H1 (cell line): Measurements from ENCODE around the gene SLC66A3. TPM values are rescaled to one million over a fixed set of nuclear protein-coding genes. Genes with fewer than 3 reads are reported as not detected.

ENCODE experiments used
- CHD2 ChIP-seq: IDR thresholded peaks from 2 replicates; pipeline ENCODE4 v1.6.1; 2012; ENCODE audit warnings: low read length, improper control_type of control experiment
- CHD7 ChIP-seq: fragments of 300-600 bp; sonication (generic); IDR thresholded peaks from 2 replicates; pipeline ENCODE4 v1.7.1; 2012; ENCODE audit warnings: low read length, moderate library complexity, mild to moderate bottlenecking, inconsistent platforms; ENCODE audit not compliant: insufficient replicate concordance
- CREB1 ChIP-seq: IDR thresholded peaks from 2 replicates; pipeline ENCODE4 v1.6.1; 2012; ENCODE audit warnings: inconsistent platforms
- HDAC6 ChIP-seq: IDR thresholded peaks from one replicate; pipeline ENCODE4 v1.7.1; 2012; ENCODE audit warnings: low read depth, mild to moderate bottlenecking, inconsistent platforms, low read length, moderate library complexity
- SUZ12 ChIP-seq: fragments of 200-600 bp; sonication (generic); IDR thresholded peaks from 2 replicates; pipeline ENCODE4 v1.6.1; 2012; ENCODE audit warnings: mild to moderate bottlenecking, inconsistent platforms, low read length, moderate library complexity, mixed read lengths
- TEAD4 ChIP-seq: IDR thresholded peaks from 2 replicates; pipeline ENCODE4 v1.6.1; 2012; ENCODE audit warnings: low read depth, low read length, inconsistent platforms, mixed read lengths
- USF2 ChIP-seq: IDR thresholded peaks from 2 replicates; pipeline ENCODE4 v1.6.1; 2011; ENCODE audit warnings: low read length, improper control_type of control experiment
- ZNF274 ChIP-seq: IDR thresholded peaks from 2 replicates; pipeline ENCODE4 v1.7.0; 2012; ENCODE audit warnings: low read length, borderline replicate concordance; ENCODE audit errors: extremely low read depth
- polyA plus RNA-seq, 7 experiments: library from polyadenylated mRNA; depleted of rRNA in 3 of 7; stranded (reverse) in 5 of 7; unstranded in 2 of 7; fragments of >200 nt in 5 of 7; fragments of 200-250 nt in 2 of 7; gene quantifications; 1 replicate in 5 of 7; 2 replicates in 1 of 7; 4 replicates in 1 of 7; pipeline versions ENCODE4 v1.2.1 to v1.2.3, GENCODE V29; 2011 to 2013; ENCODE audit warnings: missing spikeins in 2 of 7, mixed read lengths in 2 of 7
- total RNA-seq: library from RNA; stranded (reverse); fragmentation: NEBNext Ultra II Directional; extraction: Animal tissue kit (Norgen Biotek cat#: 25700); gene quantifications from 2 replicates; pipeline ENCODE4 v1.2.1, GENCODE V29; 2021

Gene SLC66A3
- total and polyA plus RNA-seq, 2 of the 8 experiments (the other 6 are each of a cell fraction or from before 2014, with no cell fraction given): 8.7 to 27.8 TPM

GRCh38 chr2:11133936-11134320 is 21.3 kb upstream of the SLC66A3 start (continued):
- TF ChIP-seq CHD7: no peak
- TF ChIP-seq USF2: no peak
- TF ChIP-seq CREB1: no peak
- no peak for TF ChIP-seq HDAC6
- TF ChIP-seq CHD2: no peak
- no peak for TF ChIP-seq SUZ12
- no peak for TF ChIP-seq TEAD4
- TF ChIP-seq ZNF274: no peak
